Stimulated activated CD8-positive, alpha-beta memory T cell treated with anti-CD3 and anti-CD28 coated beads, Interleukin-7, amount 100 ng/mL, for 1 hour (primary cell): Measurements from ENCODE around the gene DNAH1.
A peak's percentile ranks its signal among the peaks of the same experiment; 100 is the strongest.

ENCODE experiments used
- DNase-seq, 2 donors: peaks; one replicate each; pipeline ENCODE4 v3.0.0-alpha.2; 2020; ENCODE audit warnings: low read depth in 2 of 2

The DNAH1 gene

DNA sequence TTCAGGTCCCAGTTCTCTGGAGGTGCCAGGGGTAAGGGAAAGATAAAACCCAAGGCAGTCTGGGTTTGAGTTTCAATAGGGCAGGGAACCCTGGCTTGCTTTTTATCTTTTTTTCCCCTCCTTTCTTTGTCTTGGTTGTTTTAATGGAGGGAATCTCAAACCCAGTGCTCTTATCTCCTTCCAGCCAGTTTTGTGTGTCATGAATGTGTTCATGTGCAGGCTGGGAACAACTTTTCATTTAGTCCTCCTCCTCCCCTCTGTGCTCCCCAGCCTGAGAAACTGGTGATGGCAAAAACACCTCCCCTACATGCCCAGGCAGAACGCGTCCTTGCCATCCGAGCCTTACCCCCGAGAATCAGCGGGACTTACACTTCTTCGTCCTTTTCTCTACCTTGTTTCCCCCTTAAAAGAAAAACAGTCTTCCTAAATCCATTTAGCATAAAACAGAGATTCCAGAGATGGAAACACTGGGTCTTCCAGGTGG lies 117.9 kb downstream of the DNAH1 start:
- DNase-seq, result no peak

- DNase-seq, result no peak
Observed at GRCh38 chr3:52434491-52435115, 118.5 kb downstream of the DNAH1 start.

- no peak for DNase-seq
Observed at GRCh38 chr3:52435246-52436101, 119.4 kb downstream of the DNAH1 start.

DNA sequence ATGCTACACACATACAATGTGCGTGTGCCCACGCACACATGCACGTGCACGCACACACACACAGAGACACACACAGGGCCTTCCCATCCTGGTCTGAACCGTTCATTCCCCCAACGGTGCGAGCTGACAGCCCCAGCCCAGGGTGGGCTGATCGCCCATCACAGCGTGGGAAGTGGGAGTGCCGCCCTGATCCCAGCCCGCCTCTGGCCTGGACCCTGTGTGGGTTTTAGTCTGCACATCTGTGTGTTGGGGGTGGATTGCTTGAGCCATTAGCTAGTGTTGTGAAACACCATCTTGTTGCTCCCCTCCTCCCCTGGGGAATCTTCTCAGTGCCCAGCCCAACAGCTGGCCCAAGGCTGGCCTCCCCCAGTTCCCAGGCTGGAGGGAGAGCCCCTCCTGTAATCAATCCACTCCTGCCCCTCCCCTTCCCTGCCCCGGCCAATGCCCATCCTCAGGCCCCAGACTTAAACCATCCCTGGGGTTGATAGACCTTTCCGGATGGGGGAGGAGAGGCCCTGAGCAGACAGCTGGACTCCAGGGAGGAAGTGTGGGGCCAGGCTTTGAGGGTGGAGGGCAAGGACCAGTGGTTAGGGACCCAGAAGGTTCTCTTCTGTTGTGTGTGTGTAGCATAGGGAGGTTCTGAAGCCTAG lies 120.5 kb downstream of the DNAH1 start:
- DNase-seq, result no peak

GRCh38 chr3:52437326-52438103 lies 121.4 kb downstream of the DNAH1 start:
- no peak for DNase-seq

DNA sequence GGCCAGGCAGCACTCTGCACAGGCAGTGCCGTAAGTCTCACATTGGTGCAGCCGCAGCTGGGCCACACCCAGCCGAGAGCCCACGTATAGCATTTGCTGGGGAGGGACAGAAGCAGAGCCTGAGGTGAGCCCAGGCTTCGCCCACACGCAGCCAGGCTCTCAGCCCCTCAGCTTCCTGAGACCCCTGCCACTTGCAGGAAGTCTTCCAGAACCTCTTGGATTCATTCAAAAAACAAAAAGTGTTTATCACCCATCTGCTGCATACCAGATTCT lies 121.9 kb downstream of the DNAH1 start:
- DNase-seq, result no peak

- DNase-seq, result no peak
Observed at GRCh38 chr3:52438579-52439425, 122.7 kb downstream of the DNAH1 start.

DNA sequence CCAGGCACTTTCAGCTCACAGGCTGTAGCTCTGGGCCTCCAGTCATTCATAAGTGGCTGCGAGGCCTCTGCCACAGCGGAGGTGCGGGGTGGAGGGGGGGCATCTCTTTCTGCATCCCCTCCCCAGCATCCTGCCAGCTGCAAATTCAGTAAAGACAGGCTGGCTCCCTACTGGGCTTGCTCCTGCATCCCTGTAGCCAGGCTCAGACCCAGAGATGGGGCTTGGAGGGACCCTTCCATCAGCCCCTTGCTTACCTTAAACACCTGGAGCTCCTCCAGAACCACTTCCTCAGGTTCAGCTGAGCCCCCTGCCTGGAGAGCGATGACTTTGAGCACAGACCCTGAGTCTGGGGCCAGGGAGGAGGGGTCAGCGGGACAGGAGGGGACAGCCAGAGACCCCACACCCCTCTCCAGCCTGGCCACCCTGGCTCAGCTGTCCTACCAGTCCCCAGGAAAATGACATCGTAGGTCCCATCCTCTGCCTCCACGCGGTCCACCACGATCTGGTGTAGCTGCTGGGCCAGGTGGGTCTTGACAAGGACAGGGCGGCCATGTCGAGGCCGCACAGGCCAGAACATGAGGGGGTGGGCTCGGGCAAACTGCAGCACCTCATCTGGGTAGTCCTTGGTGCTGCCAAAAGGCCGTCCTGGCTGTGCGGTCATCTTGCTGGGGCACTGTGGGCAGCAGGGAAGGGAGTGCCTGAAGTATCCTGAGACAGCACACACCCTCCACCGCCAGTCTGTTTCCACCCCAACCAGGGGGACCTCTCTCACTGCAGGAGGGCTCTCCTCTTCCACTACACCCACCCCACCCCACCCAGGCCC lies 123.5 kb downstream of the DNAH1 start:
- DNase-seq, result no peak

GRCh38 chr3:52440249-52440551 lies 124.1 kb downstream of the DNAH1 start:
- no peak for DNase-seq

DNA sequence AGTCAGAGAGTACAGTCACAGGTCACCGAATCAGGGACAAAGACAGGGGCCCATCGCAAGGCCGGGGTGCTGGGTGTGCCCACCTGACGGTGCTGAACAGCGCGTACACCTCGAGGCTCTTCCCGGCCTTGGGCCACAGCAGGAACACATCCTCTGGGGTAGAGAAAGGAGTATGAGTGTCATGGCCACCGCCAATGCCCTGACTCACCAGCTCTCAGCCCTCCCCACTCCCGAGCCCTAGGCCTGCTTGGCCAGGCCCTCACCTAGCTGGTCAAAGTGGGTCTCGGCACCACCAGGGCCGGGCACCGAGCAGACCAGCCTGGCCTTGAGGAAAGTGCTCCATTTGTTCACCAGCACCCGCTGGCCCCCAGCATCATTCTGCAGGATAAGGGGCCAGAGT lies 124.6 kb downstream of the DNAH1 start:
- no peak for DNase-seq

- DNase-seq, result no peak
Observed at GRCh38 chr3:52441091-52441771, 125.1 kb downstream of the DNAH1 start.

- no peak for DNase-seq
Observed at GRCh38 chr3:52441772-52442332, 125.7 kb downstream of the DNAH1 start.

GRCh38 chr3:52442409-52443267 lies 126.5 kb downstream of the DNAH1 start:
- no peak for DNase-seq

DNA sequence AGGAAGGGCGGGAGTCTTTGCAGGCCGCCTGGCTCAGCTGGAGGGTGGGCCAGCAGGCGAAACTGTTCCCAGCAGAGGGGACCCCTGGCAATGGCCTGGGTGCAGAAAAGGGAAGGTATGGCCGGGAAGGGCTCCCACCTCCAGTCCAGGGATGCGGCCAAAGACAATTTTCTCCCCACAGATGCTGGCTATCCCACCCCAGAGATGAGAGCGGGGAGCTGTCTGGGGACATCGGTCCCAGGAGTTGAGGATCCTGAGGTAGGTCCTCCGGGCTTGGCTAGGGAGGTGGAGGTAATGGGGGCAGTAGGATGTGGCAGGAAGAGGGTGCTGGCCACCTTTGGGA lies 127.1 kb downstream of the DNAH1 start:
- DNase-seq, result no peak

GRCh38 chr3:52443791-52444687 lies 127.9 kb downstream of the DNAH1 start:
- DNase-seq, result no peak

- peak; percentile 20 to 42 for DNase-seq
Observed at GRCh38 chr3:52444860-52445793, 129.0 kb downstream of the DNAH1 start, which contains the start of gene SEMA3G. TSS of gene SEMA3G (minus strand) at chr3:52445103. CDS start at chr3:52445027, 76 bp downstream.
